DND-41 (cell line): ENCODE measurements around the gene HKDC1.

Source experiments
- ATAC-seq: fragments of 200-7000 bp; cut with Tn5 transposase; 3 replicates; pipeline ENCODE4 v1.9.1; 2021; ENCODE audit warnings: low read depth; ENCODE audit not compliant: insufficient read depth
- DNase-seq: peaks from one replicate; pipeline ENCODE4 v3.0.0-alpha.2; 2020
- H2AFZ ChIP-seq: 2 replicates; pipeline ENCODE4 v1.6.0; 2012; ENCODE audit warnings: low read depth, low read length
- H3K27ac ChIP-seq: 2 replicates; pipeline ENCODE4 v1.5.1; 2012; ENCODE audit warnings: low read length, inconsistent platforms
- H3K27me3 ChIP-seq: fragments of 200-600 bp; sonication (generic); 2 replicates; pipeline ENCODE4 v1.6.0; 2012; ENCODE audit warnings: low read length, mild to moderate bottlenecking, inconsistent platforms; ENCODE audit not compliant: insufficient read depth, poor library complexity
- H3K36me3 ChIP-seq: 2 replicates; pipeline ENCODE4 v1.5.1; 2012; ENCODE audit warnings: low read length, inconsistent platforms; ENCODE audit not compliant: insufficient read depth
- H3K4me1 ChIP-seq: 2 replicates; pipeline ENCODE4 v1.5.1; 2012; ENCODE audit warnings: mild to moderate bottlenecking, low read length; ENCODE audit not compliant: insufficient read depth
- H3K4me2 ChIP-seq: 2 replicates; pipeline ENCODE4 v1.6.0; 2012; ENCODE audit warnings: mild to moderate bottlenecking, moderate library complexity, low read length, inconsistent platforms; ENCODE audit not compliant: insufficient read depth
- H3K4me3 ChIP-seq, 2 experiments: fragments of 200-600 bp in 1 of 2; shearing (Covaris generic) in 1 of 2; 2 replicates each; pipeline ENCODE4 v1.5.1; 2012 to 2016; ENCODE audit warnings: inconsistent platforms in 2 of 2, low read length in 2 of 2, mild to moderate bottlenecking in 2 of 2, low read depth in 1 of 2, moderate library complexity in 1 of 2
- H3K79me2 ChIP-seq: 2 replicates; pipeline ENCODE4 v1.6.0; 2012; ENCODE audit warnings: low read length, inconsistent platforms; ENCODE audit not compliant: insufficient read depth
- H3K9ac ChIP-seq: 2 replicates; pipeline ENCODE4 v1.6.0; 2012; ENCODE audit warnings: low read depth, mild to moderate bottlenecking, inconsistent platforms, low read length, moderate library complexity
- H3K9me3 ChIP-seq: 2 replicates; pipeline ENCODE4 v1.5.1; 2012; ENCODE audit warnings: low read length, moderate library complexity, mild to moderate bottlenecking, inconsistent platforms; ENCODE audit not compliant: insufficient read depth, severe bottlenecking
- H4K20me1 ChIP-seq: 2 replicates; pipeline ENCODE4 v1.6.0; 2012; ENCODE audit warnings: low read length; ENCODE audit not compliant: insufficient read depth
- CTCF ChIP-seq: IDR thresholded peaks from 2 replicates; pipeline ENCODE4 v1.5.1; 2012; ENCODE audit warnings: borderline replicate concordance, low read length, moderate library complexity, mild to moderate bottlenecking; ENCODE audit not compliant: poor library complexity, severe bottlenecking; ENCODE audit errors: extremely low read depth
- EZH2 ChIP-seq: IDR thresholded peaks from 3 replicates; pipeline ENCODE4 v1.6.1; 2012; ENCODE audit warnings: borderline replicate concordance, low read depth, mild to moderate bottlenecking, moderate library complexity, low read length, inconsistent platforms; ENCODE audit not compliant: severe bottlenecking

The HKDC1 gene

GRCh38 chr10:69246036-69246435 is 25.9 kb downstream of the HKDC1 start:
- H3K4me1 ChIP-seq = no peaks in the 10 kb centered on the region
- H3K9ac ChIP-seq = no peak overlapping the region
- no peaks in the 10 kb centered on the region for H3K79me2 ChIP-seq
- H3K36me3 ChIP-seq = no peaks in the 10 kb centered on the region
- ATAC-seq (no peak), DNase-seq (no peak)
- H4K20me1 ChIP-seq = no peaks in the 10 kb centered on the region
- no peaks in the 10 kb centered on the region for H3K27me3 ChIP-seq
- no peak overlapping the region for H3K4me3 ChIP-seq
- H3K4me2 ChIP-seq = no peak overlapping the region
- TF ChIP-seq CTCF = no peak
- no peak for TF ChIP-seq EZH2
- H3K27ac ChIP-seq = no peak overlapping the region
- H3K9me3 ChIP-seq = no peaks in the 10 kb centered on the region
- no peak overlapping the region for H2AFZ ChIP-seq

- no peak overlapping the region for H3K27ac ChIP-seq
- no peak for ATAC-seq
- H3K4me2 ChIP-seq = no peak overlapping the region
- TF ChIP-seq CTCF (no peak), EZH2 (no peak)
- no peaks in the 10 kb centered on the region for H3K27me3 ChIP-seq
- H4K20me1 ChIP-seq = no peaks in the 10 kb centered on the region
- no peaks in the 10 kb centered on the region for H3K4me1 ChIP-seq
- no peak for DNase-seq
- H3K9me3 ChIP-seq = no peaks in the 10 kb centered on the region
- H3K4me3 ChIP-seq = no peak overlapping the region
- no peaks in the 10 kb centered on the region for H3K36me3 ChIP-seq
- no peaks in the 10 kb centered on the region for H3K79me2 ChIP-seq
- H2AFZ ChIP-seq = no peak overlapping the region
- H3K9ac ChIP-seq = no peak overlapping the region
Measured at GRCh38 chr10:69246581-69247312, 26.6 kb downstream of the HKDC1 start.

- Histone ChIP-seq H3K27ac (no peak overlapping the region), H3K9me3 (no peaks in the 10 kb centered on the region), H4K20me1 (no peaks in the 10 kb centered on the region), H3K79me2 (no peaks in the 10 kb centered on the region), H3K4me1 (no peaks in the 10 kb centered on the region), H2AFZ (no peak overlapping the region), H3K9ac (no peak overlapping the region), H3K4me3 (no peak overlapping the region), H3K36me3 (no peaks in the 10 kb centered on the region), H3K4me2 (no peak overlapping the region), H3K27me3 (no peaks in the 10 kb centered on the region)
- ATAC-seq (no peak), DNase-seq (no peak)
- TF ChIP-seq CTCF (no peak), EZH2 (no peak)
Measured at GRCh38 chr10:69247313-69247710, 27.2 kb downstream of the HKDC1 start.
